Stimulated activated CD8-positive, alpha-beta memory T cell treated with anti-CD3 and anti-CD28 coated beads, Interleukin-7, amount 100 ng/mL, for 4 hours (primary cell): Measurements from ENCODE around the gene LTA.

Experiments
- DNase-seq, 2 donors: peaks; one replicate each; pipeline ENCODE4 v3.0.0-alpha.2; 2020; ENCODE audit warnings: low read depth in 2 of 2

LTA gene, protein sequence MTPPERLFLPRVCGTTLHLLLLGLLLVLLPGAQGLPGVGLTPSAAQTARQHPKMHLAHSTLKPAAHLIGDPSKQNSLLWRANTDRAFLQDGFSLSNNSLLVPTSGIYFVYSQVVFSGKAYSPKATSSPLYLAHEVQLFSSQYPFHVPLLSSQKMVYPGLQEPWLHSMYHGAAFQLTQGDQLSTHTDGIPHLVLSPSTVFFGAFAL

DNA sequence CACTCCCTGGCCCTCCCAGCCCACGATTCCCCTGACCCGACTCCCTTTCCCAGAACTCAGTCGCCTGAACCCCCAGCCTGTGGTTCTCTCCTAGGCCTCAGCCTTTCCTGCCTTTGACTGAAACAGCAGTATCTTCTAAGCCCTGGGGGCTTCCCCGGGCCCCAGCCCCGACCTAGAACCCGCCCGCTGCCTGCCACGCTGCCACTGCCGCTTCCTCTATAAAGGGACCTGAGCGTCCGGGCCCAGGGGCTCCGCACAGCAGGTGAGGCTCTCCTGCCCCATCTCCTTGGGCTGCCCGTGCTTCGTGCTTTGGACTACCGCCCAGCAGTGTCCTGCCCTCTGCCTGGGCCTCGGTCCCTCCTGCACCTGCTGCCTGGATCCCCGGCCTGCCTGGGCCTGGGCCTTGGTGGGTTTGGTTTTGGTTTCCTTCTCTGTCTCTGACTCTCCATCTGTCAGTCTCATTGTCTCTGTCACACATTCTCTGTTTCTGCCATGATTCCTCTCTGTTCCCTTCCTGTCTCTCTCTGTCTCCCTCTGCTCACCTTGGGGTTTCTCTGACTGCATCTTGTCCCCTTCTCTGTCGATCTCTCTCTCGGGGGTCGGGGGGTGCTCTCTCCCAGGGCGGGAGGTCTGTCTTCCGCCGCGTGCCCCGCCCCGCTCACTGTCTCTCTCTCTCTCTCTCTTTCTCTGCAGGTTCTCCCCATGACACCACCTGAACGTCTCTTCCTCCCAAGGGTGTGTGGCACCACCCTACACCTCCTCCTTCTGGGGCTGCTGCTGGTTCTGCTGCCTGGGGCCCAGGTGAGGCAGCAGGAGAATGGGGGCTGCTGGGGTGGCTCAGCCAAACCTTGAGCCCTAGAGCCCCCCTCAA, at the start of gene LTA:
Gene LTA (plus strand): TSS at position 249 of the 871 bp plus-strand sequence. CDS start 454 bp downstream, at position 703.
- peak; percentile 74 to 77 for DNase-seq

DNA sequence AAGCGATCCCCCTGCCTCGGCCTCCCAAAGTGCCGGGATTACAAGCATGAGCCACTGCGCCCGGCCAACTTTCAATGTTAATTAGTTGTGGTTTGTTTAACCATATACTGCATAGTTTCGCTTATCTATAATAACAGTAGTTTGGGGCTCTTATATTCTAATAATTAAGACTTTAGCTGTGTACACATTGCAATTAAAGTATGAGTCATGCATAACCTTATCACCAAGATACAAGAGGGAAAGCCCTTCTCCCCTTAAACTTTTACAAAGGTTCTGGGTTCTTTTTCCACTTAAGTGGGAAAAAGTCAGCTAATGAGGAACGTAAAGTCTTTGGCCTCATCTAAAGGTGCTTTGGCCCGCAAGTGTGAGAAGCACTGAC, 46.5 kb upstream of the LTA start:
- DNase-seq, result no peak

DNA sequence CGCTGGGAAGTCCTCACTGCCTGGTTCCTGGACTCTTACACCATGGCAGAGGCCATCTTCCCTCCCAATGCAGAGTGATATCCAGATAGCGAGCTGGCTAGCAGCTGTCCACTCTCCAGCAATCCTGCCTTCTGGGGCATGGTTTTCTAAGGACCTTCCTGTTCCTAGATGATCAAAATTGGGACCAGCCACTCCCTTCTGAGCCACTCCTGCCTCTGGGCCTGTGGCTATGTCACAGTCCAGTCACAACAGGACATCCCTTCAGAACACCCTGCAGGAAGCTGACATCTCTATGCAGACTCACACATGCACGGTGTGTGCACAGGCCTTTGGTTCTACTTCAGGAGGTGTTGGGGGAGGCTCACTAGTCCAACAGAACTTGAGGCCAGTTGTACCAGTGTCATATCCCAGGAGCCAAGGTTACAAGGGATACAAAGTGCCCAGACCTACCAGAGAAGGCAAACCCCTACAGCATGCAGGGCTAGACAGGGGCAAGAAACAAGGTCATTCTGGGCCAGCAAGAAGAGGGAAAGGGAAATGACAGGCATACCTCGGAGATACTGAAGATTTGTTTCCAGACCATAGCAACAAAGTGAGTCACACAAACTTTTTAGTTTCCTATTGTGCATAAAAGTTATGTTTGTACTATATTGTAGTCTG, 46.0 kb upstream of the LTA start:
- DNase-seq, result no peak

DNA sequence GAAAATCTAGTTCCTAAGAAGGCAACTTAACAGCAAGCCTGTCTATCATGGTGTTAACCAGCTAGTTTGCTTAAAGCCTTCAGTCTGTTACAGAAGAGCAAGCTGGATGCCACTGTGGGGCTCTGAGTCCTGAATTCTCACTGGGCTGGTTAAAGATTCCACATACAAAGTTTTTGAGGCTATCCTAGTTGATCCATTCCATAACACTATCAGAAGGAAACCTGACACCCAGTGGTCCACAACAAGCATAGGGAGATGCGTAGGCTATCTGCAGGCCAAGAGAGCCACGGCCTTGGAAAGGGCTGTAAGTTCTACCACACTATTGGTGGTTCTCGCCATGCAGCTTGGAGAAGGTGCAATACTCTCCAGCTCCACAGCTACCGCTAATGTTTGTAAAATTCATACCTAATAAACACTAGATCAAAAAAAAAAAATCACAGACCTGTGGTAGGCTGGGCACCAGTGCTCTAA, 43.7 kb upstream of the LTA start:
- no peak for DNase-seq

DNA sequence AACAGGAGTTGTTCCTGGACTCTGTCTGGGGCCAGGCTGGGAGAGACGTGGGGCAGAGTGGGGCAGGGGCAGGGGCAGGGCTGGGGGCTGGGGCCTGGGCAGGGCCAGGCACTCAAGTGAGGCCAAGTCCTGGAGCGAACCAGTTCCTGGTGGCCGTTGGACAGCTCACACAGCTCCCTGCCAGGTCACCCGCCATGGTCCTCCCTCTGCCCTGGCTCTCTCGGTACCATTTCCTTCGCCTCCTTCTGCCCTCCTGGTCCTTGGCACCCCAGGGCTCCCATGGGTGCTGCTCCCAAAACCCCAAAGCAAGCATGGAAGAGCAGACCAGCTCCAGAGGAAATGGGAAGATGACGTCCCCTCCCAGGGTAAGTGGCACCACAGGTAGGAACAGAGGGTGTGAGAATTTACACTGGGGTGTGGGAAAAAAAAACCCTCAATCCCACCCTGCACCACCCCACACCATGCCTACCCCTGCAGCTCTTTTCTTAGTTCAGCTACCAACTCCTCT, 43.2 kb upstream of the LTA start, which contains the start of gene MCCD1:
Gene MCCD1 (plus strand): TSS at position 142 of the 508 bp plus-strand sequence. CDS start 53 bp downstream, at position 195.
- DNase-seq, result no peak

DNA sequence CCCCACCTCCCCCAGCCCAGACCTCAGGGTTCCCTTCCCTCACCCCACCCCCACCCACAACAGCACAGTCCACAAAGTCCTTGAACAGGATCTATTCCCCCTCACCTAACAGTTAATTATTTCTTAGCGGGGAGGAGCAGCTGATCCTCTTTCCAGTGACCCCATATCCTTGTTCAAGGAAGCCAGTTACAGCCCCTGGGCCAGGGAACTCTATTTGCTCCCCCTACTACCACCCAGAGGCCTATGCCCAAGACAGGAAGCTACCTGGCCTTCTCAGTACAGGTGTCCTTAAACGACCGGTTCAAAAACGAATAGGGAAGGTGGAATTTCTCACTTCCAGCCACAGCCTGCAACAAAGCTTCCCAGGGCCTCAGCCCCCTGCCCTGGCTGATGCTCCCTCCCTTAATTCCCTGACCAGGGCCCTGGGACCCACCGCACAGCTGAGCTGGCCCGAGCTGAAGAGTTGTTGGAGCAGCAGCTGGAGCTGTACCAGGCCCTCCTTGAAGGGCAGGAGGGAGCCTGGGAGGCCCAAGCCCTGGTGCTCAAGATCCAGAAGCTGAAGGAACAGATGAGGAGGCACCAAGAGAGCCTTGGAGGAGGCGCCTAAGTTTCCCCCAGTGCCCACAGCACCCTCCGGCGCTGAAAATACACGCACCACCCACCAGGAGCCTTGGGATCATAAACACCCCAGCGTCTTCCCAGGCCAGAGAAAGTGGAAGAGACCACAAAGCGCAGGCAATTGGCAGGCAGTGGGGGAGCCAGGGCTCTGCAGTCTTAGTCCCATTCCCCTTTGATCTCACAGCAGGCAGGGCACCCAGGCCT, 42.5 kb upstream of the LTA start:
- no peak for DNase-seq

DNA sequence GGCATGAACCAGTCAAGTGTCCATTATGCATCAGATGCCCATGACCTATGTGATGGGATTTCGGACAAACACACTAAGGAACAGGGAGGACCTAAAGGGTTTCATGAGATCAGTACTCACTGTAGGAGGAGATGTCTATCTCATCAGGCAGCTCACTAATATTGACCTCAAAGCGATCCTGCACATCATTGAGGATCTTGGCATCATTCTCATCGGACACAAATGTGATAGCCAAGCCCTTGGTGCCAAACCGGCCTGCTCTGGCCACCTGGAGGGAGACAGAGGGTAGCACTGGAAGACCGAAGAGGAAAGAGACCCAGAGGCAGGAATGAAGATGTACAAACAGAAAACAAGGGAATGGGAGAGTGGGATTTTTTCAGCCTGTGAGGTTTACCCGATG, 41.4 kb upstream of the LTA start:
- no peak for DNase-seq

DNA sequence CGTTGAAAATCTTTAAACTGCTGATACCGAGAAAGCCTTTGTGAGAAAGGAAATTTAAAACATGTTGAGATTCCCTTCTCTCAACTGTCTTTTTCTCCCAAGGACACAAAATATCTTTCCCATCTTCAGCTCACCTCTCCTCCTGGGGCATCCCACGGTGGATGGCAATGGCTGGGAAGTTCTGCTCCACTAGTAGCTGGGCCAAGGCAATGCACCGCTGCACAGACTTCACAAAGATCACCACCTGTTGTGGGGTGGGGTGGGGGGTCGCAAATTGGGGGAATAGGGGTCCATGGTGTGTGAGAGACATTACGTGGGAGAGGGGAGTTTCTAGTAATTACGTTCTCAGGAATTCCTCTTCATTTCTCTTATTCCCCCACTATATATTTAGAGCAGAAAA, 40.9 kb upstream of the LTA start:
- no peak for DNase-seq

DNA sequence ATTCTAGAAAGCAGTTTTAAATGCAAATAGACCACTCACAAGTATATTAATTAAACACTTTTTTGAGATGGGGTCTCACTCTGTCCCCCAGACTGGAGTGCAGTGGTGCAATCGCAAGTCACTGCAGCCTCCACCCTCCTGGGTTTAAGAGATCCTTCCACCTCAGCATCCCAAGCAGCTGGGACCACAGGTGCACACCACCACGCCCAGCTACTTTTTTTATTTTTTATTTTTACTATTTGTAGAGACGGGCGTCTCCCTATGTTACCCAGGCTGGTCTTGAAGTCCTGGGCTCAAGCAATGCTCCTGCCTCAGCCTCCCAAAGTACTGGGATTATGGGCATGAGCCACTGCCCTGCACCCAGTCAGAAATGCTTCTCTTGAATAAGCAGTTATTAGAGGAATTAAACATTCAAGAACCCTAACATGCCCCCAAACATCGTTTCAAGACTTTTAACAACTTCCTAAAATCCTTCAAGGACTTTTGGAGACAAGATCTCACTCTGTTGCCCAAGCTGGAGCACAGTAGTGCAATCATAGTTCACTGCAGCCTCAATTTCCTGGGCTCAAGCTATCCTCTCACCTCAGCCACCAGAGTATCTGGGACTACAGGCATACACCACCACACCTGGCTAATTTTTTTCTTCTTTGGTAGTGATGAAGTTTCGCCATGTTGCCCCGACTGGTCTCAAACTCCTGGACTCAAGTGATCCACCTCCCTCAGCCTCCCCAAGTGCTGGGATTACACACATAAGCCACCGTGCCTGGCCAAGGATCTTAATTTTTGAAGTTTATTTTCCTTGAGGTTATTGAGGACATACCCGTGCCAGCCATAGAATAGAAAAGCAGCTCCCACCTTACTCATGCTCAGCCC, 40.1 kb upstream of the LTA start:
- DNase-seq, result no peak

DNA sequence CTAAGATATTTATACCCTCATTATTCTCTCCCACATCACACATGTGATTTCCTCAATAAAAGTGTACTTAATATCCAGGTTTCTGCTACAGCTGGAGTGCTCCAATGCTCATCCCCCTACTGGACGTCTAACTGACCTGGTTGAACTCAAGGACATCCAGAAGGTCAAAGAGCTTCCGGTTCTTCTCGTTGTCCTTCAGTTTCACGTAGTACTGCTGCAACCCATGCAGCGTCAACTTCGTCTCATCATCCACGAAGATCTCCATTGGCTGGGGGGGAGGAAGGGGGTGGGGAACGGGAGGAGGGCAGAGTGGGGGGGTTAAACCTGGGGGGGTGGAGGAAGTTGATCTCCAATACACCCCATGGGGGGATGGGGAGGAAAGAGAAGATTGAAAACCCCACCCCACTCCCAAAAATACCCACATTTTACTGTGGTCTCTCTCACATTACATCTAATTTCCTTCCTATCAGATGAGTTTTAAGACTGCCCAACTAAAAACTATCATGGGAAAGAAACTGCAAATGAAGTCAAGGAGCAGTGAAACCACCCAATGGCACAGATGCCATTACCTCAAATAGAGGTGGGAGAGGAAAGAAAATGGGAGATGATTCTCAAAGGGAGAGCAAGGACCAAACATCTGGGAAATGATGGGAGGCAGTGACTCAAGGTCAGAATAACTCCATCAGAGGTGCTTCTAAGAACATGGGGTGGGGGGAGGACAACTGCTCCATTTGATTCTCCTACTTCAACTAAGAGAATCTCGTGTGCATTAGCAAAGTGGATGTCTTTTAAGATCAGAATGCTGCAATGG, 39.2 kb upstream of the LTA start:
- no peak for DNase-seq

DNA sequence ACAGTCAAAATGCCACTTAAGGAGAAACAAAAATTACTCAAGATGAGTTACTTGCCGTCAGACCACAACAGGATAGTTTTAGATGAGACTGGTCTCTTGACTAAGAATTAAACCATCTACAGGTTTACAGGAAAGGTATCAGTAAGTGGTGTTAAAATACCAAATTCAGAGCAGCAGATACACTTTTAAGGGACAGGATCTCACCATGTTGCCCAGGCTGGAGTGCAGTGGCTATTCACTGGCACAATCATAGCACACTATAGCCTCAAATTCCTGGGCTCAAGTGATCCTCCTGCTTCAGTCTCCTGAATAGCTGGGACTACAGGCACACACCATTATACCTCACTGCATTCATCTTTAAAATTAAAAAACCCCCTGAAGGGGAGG, 38.6 kb upstream of the LTA start:
- no peak for DNase-seq

DNA sequence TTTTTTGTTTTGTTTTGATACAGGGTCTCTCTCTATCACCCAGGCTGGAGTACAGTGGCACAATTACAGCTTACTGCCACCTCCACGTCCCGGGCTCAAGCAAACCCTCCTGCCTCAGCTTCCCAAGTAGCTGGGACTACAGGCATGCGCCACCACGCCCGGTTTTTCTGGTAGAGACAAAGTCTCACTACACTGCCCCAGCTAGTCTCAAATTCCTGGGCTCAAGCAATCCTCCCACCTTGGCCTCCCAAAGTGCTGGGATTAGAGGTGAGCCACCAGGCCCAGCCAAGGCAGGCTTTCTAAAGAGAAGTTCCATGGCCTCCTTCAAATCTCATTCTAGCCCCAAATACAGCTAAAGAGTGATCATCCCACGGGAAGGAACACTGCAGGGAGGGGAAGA, 38.1 kb upstream of the LTA start:
- no peak for DNase-seq

DNA sequence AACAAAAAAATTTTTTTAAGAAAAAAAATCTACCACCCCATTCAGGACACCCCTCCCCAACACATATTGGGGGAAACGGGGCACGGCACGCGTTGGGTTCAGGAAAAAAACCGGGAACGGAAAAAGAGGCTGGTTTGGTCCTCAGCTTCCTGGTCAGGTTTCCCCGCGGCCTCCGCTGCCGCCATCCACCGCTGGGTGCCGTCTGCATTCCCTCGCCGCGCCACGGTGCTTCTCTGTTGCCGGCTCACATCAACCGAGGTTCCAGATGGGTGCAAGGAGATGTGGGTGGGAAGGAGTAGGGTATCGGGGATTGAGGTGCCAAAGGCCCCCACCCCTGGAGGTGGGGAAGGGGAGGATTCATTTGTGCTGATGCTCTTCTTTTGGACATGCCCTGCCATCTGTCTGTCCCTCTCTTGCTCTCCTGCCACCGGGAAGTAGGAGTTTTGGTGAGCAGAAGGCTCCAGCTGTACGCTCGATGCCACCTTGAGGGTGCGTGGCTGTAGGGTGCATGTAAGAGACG, 37.5 kb upstream of the LTA start:
- no peak for DNase-seq

DNA sequence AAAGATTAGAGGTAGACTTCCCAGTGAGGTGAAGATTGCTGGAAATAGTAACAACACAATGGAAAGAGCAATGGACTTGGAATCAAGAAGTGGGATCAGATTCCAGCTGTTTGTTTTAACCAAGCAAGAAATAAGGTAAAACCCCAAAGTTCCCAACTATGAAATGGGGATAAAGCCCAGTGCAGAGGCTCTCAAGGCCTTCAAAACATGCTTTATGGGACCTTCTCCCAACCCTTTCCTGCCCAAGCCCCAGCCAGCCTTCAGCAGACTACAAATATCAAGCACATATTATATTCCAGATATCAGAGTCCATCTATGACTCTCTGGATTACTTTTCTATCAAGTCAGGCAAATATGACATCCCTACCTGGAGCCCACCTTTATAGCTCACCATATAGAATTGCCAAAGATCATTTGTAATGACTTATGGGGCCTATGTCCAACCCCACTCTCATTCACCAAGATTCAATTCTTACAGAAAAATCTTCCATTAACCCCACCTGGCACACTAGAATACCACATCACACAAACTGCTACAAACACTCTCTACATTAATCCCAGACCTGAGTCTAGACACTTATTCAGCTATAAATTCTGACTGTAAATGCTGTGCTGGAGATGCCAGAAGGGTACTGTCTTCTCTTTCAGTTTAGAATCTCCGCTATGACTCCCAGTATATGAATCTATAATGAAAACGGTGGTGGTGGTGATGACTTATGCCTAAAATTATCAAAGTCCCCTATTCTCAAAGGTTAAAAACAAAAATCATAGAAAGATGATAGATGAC, 36.4 kb upstream of the LTA start:
- DNase-seq, result no peak

DNA sequence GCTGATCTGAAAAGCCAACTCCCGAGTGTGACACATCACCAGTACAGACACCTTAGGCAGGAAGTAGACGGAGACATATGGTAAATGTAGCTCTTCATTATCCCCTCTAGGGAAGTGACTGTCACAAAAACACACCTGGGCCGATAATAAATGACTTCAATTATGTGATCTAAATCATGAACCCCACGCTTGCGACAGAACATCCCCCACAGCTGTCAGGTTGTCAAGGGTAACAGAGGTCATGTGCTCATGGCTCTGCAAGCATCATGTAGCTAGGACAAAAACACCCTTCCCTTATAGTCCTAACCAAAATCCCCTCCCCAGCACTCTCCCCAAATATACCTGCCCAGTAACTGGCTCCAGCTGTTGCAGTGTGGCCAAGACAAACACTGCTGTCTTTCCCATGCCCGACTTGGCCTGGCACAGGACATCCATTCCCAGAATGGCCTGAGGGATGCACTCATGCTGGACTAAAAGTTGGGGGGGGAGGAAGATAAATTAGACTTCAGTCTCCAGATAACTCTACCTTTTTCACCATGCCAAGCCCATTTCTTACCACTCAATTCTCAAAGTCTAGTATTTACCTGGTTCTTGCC, 33.2 kb upstream of the LTA start:
- no peak for DNase-seq

DNA sequence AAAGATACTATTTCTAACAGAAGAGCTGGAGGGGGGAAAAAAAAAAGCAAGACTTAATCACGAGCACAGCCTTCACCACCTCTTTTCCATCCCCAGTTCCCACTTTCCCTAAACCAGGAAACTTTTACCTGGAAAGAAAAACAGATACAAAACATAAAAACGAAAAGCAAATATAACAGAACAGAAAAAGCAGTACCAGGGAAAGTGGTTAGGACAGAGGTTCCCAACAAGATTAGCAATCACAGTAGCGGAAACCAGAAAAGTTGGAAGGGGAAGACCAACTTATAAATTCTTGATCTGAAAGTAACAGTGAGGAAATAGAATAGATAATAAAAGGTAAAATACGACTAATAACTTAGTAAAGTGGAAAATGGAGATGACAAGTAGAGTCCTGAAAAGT, 31.4 kb upstream of the LTA start:
- DNase-seq, result no peak

DNA sequence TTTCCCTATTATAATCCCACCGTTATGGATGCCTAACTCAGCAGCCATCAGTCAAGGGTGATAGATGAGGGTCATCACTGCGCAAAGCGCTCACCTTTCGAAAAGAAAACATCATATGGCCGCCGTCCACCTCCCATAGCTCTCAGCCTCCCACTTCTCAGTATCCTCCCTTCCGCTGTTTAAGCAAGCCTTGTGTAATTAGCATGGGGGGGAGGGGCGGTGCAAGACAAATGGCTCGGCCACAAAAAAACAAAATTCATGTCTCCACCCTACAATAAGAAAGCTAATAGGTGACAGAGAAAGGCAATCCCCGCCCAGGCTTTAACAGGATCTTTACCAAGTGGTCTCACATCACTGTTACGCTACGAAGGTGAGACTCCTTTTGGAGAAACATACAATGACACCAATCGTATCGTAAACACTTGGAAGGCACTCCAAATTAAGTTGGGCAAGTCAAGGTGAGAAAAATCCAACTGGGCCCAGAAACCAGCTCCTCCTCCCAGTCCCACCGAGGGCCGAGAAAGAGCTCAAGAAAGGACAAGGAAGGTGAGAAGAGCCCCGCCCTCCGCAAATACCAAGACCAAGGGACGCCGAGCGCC, 30.9 kb upstream of the LTA start:
- peak in 1 of 2 donors; percentile 34 for DNase-seq
